SIG-M5 treated with dmso at 0.1 percent for 504 hours (cell line): Measurements from ENCODE around the gene LMX1B.
"Not testable (repeated sequence)": the region's sequence is repeated elsewhere in the genome, so short reads cannot be mapped to it uniquely, and the experiment has no call there.

Experiments used
- DNase-seq: peaks from one replicate; lab custom pipeline; 2025; ENCODE audit not compliant: unreplicated experiment; lab: John Stamatoyannopoulos, UW

The LMX1B gene

GRCh38 chr9:126705767-126706697 lies 92.3 kb downstream of the LMX1B start:
- DNase-seq: peak; percentile 66

- no peak for DNase-seq
Measured at GRCh38 chr9:126706698-126707053, 92.9 kb downstream of the LMX1B start.

GRCh38 chr9:126707083-126707482 lies 93.4 kb downstream of the LMX1B start:
- no peak for DNase-seq

GRCh38 chr9:126707712-126708111 lies 94.0 kb downstream of the LMX1B start:
- DNase-seq: not testable (repeated sequence)

DNA sequence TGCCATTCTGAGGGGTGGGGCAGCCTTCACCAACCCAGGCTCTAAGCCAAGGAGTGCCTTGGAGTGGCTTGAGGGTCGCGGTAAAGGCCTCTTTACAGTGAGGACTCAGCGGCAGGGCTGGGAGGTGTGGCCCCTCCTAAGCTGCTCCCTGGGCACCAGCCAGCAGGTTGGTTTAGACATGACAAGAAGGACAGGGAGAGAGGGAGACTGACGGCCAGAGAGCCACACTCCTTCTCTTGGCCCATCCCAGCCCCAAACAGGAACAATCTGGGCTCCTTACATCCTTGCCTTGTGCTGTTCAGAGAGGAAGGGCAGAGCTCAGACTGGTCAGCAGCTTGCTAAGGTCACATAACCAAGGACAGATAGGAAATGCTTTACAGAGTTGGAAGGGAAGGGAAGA lies 94.5 kb downstream of the LMX1B start:
- no peak for DNase-seq

GRCh38 chr9:126709241-126709640 lies 95.5 kb downstream of the LMX1B start:
- no peak for DNase-seq

GRCh38 chr9:126715382-126715781 lies 101.7 kb downstream of the LMX1B start:
- no peak for DNase-seq

- DNase-seq: not testable (repeated sequence)
Measured at GRCh38 chr9:126717441-126717840, 103.7 kb downstream of the LMX1B start.

DNA sequence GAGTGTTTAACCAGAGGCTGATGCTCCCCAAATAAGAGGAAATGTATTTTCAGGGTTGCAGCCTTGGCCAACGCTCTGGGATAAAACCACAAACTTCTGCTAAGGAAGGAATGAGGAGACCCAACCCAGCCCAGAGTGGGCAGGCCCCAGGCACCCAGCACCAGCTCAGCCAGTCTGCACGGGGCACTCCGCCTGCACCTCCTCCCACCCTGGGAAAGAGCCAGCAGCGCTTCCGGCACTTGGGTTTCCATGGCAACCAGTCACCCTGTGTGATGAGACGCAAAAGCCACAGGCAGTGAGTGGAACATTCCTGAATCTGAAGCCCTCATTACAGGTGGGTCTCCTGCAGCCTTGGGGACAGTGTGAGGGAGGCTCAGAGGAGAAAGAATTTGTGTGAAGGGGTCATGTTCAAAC lies 105.9 kb downstream of the LMX1B start:
- peak; percentile 84 for DNase-seq

- no peak for DNase-seq
Measured at GRCh38 chr9:126720036-126720435, 106.3 kb downstream of the LMX1B start.

DNA sequence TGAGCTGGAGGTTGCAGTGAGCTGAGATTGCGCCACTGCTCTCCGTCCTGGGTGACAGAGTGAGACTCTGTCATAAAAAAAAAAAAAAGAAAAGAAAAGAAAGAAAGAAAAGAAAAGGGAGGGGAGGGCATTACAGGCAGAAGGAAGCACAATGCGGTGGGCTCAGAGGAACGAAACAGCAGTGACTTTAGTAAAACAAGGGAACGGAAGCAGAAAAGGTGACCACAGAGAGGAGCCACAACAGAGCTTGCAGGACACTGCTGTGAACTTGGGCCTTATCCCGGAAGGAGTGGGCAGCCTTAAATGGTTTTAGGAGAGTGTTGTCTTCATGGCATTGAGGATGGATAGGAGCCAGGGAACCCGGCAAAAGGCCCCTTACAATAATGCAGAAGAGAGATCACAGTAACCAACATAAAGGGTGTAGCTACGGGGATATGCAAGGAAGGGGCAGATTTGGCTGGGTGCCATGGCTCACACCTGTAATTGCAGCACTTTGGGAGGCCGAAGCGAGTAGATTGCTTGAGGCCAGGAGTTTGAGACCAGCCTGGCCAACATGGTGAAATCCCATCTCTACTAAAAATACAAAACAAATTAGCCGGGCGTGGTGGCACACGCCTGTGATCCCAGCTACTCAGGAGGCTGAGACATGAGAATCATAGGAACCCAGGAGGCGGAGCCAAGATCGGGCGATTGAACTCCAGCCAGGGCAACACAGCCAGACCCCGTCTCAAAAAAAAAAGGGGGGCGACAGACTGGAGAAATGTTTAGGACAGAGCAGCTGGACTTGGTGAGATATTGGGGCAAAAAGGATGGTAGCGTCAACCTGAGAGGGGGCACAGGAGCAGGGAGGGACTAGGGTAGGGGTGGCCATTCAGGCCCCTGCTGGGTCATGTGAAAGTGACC lies 107.2 kb downstream of the LMX1B start:
- no peak for DNase-seq

DNA sequence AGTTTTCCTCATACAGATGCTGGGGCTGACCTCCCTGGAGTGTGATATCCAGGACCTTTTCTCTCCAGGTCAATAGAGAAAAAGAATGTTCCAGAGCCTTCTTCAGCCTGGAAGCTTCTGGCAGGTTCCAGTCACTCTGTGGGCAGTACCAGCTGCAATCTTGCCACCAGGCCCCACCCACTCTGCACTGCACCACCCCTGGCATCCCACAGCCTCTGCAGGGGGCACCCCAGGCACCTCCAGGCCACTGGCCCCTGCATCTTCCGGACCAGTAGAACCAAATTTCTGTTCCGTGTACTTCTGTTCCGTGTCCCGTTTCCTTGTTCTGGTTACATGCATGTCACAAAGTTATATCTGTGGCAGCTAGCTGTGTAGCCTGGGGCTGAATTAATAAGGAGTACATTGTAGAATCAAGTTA lies 107.8 kb downstream of the LMX1B start:
- no peak for DNase-seq

GRCh38 chr9:126722252-126722921 lies 108.7 kb downstream of the LMX1B start:
- peak; percentile 70 for DNase-seq

GRCh38 chr9:126722922-126723806 lies 109.4 kb downstream of the LMX1B start:
- DNase-seq: no peak

DNA sequence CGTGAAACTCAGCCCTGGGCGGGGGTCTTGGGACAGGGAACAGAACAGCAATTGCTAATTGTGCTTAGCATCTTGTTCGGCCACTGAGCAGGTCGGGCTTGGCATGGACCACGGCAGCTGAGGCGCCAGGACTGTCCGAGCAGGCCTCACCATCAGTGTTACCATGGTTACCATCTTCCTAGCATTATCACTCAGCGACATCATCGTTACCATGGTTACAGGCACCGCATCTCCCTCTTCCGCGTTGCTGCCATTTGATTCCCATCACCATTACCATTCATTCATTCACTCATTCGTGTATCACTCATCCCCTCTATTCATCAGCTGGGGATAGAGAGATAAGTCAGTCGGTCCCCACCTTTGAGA lies 110.1 kb downstream of the LMX1B start:
- no peak for DNase-seq

GRCh38 chr9:126724226-126724625 lies 110.5 kb downstream of the LMX1B start:
- DNase-seq: no peak

GRCh38 chr9:126725485-126725884 lies 111.8 kb downstream of the LMX1B start:
- not testable (repeated sequence) for DNase-seq

DNA sequence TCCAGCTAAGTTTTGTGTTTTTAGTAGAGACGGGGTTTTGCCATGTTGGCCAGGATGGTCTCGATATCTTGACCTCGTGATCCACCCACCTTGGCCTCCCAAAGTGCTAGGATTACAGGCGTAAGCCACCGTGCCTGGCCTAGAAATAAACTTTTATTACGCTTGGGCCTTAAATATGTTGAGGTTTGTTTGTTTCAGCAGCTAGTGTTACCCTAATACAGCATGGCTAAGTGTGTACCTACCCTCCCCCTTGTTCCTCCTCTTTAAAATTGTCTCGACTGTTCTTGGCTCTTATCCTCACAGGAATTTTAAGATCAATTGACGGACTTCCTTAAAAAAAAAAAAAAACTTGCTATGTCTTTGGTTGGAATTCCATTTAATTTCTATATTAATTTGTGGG lies 114.5 kb downstream of the LMX1B start:
- DNase-seq: not testable (repeated sequence)

DNA sequence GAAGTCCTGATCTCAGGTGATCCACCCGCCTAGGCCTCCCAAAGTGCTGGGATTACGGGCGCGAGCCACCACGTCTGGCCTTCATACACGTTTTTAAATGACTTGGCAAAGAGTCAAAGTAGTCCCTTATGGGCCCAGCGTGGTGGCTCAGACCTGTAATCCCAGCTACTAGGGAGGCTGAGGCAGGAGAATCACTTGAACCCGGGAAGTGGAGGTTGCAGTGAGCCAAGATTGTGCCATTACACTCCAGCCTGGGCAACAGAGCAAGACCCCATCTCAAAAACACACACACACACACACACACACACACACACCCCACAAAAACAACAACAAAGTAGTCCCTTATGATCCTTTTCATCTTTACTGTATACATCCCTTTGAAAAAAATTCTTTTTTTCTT lies 116.9 kb downstream of the LMX1B start:
- DNase-seq: not testable (repeated sequence)

GRCh38 chr9:126733005-126733404 lies 119.3 kb downstream of the LMX1B start:
- no peak for DNase-seq
